NCI-H2029 (cell line): Measurements from ENCODE around the gene ISG15.
"Not testable (repeated sequence)": the region's sequence is repeated elsewhere in the genome, so short reads cannot be mapped to it uniquely, and the experiment has no call there.

Experiments
- DNase-seq: peaks from one replicate; lab custom pipeline; 2025; lab: John Stamatoyannopoulos, UW

The ISG15 gene

DNA sequence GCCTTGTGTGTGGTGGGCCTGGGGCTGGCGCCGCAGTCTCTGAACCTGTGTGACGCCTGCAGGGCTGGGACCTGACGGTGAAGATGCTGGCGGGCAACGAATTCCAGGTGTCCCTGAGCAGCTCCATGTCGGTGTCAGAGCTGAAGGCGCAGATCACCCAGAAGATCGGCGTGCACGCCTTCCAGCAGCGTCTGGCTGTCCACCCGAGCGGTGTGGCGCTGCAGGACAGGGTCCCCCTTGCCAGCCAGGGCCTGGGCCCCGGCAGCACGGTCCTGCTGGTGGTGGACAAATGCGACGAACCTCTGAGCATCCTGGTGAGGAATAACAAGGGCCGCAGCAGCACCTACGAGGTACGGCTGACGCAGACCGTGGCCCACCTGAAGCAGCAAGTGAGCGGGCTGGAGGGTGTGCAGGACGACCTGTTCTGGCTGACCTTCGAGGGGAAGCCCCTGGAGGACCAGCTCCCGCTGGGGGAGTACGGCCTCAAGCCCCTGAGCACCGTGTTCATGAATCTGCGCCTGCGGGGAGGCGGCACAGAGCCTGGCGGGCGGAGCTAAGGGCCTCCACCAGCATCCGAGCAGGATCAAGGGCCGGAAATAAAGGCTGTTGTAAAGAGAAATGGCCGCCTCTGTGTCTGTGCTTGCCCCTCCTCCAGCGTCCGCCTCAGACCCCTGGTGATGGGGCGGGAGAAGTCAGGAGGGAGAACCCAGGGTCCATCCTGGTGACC is 788 bp downstream of the ISG15 start:
- no peak for DNase-seq

- DNase-seq, result no peak
These were observed 1.7 kb downstream of the ISG15 start for GRCh38 chr1:1014799-1015681.

DNA sequence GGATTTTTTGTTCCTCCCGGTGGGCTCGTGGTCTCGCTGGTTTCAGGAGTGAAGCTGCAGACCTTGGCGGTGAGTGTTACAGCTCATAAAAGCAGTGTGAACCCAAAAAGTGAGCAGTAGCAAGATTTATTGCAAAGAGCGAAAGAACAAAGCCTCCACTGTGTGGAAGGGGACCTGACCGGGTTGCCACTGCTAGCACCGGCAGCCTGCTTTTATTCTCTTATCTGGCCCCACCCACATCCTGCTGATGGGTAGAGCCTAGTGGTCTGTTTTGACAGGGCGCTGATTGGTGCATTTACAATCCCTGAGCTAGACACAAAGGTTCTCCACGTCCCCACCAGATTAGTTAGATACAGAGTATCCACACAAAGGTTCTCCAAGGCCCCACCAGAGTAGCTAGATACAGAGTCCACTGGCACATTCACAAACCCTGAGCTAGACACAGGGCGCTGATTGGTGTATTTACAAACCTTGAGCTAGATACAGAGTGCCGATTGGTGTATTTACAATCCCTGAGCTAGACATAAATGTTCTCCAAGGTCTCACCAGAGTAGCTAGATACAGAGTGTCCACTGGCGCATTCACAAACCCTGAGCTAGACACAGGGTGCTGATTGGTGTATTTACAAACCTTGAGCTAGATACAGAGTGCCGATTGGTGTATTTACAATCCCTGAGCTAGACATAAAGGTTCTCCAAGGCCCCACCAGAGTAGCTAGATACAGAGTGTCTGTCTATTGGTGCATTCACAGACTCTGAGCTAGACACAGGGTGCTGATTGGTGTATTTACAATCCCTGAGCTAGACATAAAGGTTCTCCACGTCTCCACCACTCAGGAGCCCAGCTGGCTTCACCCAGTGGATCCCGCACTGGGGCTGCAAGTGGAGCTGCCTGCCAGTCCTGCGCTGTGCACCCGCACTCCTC is 4.4 kb downstream of the ISG15 start:
- not testable (repeated sequence) for DNase-seq

- DNase-seq, result not testable (repeated sequence)
These were observed 5.0 kb downstream of the ISG15 start for GRCh38 chr1:1018321-1018685.

DNA sequence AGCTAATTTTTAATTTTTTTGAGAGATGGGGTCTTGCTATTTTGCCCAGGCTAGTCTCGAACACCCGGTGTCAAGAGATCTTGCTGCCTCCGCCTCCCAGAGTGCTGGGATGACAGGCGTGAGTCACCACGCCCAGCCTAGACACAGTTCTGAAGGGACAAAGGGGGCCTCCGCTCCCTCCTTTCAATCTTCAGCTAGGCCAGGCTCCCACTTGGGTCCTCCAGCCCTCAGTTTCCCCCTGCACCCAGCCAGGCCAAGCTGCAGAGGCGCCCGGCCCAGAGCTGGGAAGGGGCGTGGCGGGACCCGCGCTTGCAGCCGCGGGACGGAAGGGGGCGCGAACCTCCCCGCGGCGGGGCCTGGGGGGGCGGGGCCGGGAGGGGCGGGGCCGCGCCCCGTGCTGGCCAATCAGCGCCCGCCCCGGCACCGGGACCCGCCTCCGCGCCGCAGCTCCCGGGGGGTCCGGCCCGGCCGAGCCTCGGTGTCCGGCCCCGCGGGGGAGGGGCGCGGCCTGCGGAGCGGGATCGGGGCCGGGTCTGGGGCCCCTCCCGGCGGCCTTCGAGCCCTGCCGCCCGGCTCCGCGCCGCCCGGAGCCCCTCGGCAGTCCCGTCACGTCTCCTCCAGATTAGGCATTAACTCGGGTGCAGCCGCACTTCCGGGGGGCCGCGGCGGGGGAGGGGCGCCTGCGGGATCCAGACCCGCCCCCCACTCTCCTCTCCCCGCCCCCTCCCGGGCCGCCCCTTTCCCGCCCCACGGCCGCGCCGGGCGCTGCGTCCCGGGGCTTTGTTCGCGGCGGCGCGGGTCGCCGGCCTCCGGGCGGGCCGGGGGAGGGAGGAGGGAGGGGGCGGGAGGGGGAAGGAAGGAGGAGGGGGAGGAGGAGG is 6.1 kb downstream of the ISG15 start:
- DNase-seq, result peak; percentile 43

- DNase-seq, result no peak
These were observed 6.7 kb downstream of the ISG15 start, which contains the start of gene AGRN for GRCh38 chr1:1020000-1020404. Gene AGRN, plus strand, starts transcription at chr1:1020120. Its CDS starts 53 bp downstream, at chr1:1020173.

DNA sequence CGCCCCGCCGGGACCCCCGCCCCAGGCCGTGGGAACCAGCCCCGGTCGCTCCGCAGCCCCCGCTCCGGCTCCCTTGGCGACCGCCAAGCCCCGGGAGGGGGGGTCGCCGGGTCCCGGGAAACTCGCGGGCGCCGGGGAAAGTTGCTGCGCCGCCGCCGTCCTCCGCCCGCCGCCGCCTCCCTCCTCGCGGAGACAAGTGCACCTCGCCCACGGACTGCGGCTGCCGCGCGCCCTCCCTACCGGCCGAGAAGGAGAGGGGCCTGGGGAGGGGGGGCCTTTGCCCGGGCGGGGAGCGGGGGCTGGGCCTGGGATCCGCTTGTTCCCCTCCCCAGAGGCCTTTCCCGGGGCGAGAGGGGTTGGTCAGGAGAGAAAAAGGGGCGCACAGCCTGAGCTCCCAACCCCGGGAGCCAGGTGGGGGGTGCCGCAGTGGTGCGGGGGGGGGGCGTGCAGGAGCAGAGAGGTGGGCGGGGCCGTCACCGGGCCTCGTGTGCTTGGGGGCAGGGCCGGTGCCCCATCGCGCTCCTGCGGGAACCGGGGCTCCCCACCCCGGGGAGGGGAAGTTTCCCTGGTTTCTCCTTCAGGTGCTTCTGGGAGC is 7.2 kb downstream of the ISG15 start:
- no peak for DNase-seq

- peak; percentile 35 for DNase-seq
These were observed 8.0 kb downstream of the ISG15 start for GRCh38 chr1:1021010-1021919.

DNA sequence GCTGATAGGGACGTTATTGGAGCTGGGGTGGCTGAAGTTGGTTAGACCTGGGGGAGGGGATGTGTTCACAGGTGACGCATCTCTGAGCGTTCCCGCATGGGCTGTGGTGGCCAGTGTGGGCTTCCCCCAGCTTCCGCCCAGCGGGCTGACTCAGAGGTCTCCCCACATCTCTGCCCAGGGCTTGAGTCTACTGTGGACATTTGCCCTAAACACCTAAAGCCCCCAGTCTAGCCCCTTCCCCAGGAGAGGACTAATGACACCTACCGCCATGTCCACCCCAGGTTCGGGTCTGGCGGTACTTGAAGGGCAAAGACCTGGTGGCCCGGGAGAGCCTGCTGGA is 8.6 kb downstream of the ISG15 start:
- no peak for DNase-seq

DNA sequence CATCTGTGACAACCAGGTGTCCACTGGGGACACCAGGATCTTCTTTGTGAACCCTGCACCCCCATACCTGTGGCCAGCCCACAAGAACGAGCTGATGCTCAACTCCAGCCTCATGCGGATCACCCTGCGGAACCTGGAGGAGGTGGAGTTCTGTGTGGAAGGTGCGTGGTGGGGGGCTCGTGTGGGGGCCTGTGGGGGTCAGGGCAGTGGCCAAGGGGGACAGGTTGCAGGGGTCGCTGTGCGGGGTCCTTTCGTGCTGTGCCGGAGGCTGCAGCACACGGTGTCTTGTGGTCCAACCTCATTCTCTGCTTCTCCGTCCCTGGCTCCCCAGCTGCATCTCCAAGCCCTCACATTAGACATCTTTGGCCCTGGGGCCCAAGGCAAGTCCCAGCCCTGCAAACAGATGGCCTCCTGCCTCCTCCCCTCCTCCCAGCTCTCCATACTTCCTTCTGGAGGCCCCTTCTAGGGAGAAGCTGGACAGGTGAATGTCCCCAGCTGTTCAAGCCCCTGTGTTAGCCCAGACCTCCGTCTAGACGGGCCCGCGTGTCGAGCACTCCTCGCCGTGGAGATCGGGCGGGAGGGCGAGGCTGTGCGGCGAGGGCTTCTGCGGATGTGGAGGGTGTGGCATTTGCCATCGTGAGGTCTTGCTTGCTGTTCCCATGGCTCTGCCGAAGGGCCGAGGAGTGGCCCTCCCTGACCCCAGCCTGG is 9.2 kb downstream of the ISG15 start:
- no peak for DNase-seq

- no peak for DNase-seq
These were observed 10.4 kb downstream of the ISG15 start for GRCh38 chr1:1023700-1024099.

GRCh38 chr1:1024149-1024770 is 11.0 kb downstream of the ISG15 start:
- DNase-seq, result no peak

DNA sequence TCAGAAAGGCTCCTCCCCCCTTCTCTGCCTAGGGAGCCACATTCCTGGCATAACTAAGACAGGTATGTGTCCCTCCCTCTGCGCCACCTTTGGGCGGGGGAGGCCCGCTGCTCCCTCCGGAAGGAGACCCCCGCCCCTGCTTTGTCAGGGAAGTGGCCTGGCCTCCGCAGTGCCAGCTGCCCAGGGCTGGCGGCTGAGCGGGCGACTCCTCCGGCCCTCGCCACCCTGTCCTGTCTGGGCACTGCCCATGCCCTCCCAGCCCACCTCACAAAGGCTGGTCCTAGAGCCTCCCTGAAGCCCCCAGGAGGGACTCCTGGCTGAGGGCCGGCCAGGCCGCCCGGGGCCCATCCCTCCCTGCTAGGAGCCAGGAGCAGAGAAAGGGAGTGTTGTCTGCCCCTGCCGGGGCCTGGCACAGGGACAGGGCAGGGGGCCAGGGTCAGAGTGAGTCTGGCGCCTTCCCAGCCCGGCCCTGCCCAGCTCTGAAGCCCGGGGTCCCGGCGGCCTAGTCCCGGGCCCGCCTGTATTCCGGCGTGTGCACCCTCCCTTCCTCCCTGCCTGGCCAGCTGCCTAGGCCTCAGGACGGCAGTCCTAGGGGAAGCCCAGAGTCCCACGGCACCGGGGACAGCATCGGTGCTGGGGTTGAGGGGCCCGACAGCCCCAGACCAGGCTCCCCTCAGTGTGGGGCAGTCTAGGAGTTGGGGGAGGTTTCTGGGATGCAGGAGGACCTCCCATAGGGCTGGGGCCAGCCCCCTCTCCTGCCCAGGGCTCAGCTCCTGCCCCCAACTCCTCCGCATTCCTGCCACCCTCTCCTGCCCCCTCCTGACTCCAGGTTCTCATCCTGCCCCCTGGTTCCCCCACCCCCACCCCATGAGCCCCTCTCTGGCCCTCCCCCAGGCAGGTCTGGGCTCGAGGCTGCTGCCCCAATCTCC is 11.7 kb downstream of the ISG15 start:
- no peak for DNase-seq

DNA sequence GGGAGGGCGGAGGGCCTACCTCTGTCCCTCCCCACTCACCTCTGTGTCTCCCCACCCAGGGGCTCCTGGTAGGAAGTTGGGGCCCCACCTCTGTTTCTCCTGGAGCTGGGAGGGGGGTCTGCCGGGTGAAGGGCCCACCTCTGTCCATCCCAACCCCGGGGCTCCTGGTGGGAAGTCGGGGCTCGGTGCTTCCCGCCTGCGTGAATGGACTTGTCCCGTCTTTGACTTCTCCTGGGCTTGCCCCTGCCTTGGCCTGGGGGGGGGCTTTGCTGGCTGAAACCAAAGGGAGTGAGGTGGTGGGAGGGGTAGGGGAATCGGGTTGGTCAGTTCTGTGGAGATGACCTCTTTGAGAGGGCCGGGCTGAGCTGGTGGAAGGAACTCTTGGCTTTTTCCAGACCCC is 12.4 kb downstream of the ISG15 start:
- DNase-seq, result no peak

DNA sequence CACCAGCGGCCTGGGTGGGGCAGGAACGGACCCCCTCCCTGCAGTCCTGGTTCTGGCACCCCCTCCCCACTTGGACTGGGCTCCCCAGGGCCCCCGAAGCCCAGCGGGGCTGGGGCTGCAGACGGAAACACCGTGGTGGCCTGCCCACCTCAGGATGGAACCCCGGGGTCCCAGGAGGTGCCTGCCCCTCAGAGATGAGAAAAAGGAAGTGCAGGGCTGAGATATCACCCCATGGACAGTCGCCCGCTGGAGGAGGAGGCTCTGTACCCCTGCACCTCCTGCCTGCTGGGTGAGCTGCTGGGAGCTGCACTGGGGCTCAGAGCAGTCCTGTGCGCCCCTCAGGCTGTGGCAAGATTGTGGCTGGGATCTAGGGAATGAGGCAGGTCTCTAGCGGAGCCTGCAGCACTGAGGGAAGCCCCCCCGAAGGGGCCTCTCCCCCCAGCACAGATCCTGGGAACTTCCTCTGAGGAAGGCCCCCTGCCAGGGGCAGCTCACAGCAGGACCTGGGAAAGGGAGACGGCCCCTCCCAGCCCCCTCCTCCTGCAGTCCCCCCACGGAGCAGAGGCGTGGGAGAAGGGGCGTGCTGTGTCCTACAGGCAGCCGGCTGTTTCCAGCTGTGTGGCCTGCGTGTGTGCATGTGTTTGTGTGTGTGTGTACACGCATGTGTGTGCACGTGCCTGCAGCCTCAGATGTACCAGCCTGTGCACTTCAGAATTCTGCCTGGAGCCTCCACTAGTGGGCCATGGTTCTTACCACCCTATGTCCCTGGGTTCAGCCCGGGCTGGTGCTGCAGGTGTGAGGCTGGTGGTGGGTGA is 13.5 kb downstream of the ISG15 start:
- no peak for DNase-seq

GRCh38 chr1:1027791-1028190 is 14.5 kb downstream of the ISG15 start:
- DNase-seq, result no peak
